Activated naive CD8-positive, alpha-beta T cell treated with anti-CD3 and anti-CD28 coated beads, Interleukin-2, amount 50 U/mL, for 24 hours (primary cell): Measurements from ENCODE around the gene DYNLL2.
"Not testable (repeated sequence)": the region's sequence is repeated elsewhere in the genome, so short reads cannot be mapped to it uniquely, and the experiment has no call there.

ENCODE experiments used
- ATAC-seq: fragments of 150-1000 bp; cut with Tn5 transposase; one replicate; pipeline ENCODE4 v1.10.0; 2021
- DNase-seq: peaks from one replicate; pipeline ENCODE4 v3.0.0; 2021
- H3K27ac Mint-ChIP-seq: one replicate; pipeline ENCODE4 v1.8.0; 2021; ENCODE audit warnings: mild to moderate bottlenecking, mixed read lengths
- H3K27me3 Mint-ChIP-seq: one replicate; pipeline ENCODE4 v1.8.0; 2021; ENCODE audit warnings: mixed read lengths
- H3K36me3 Mint-ChIP-seq: one replicate; pipeline ENCODE4 v1.8.0; 2021; ENCODE audit warnings: low read depth, mixed read lengths
- H3K4me1 Mint-ChIP-seq: one replicate; pipeline ENCODE4 v1.8.0; 2021; ENCODE audit warnings: mixed read lengths
- H3K4me3 Mint-ChIP-seq: one replicate; pipeline ENCODE4 v1.8.0; 2021; ENCODE audit warnings: mild to moderate bottlenecking, moderate library complexity, mixed read lengths
- H3K9me3 Mint-ChIP-seq: one replicate; pipeline ENCODE4 v1.8.0; 2021; ENCODE audit warnings: mixed read lengths

Gene DYNLL2

DNA sequence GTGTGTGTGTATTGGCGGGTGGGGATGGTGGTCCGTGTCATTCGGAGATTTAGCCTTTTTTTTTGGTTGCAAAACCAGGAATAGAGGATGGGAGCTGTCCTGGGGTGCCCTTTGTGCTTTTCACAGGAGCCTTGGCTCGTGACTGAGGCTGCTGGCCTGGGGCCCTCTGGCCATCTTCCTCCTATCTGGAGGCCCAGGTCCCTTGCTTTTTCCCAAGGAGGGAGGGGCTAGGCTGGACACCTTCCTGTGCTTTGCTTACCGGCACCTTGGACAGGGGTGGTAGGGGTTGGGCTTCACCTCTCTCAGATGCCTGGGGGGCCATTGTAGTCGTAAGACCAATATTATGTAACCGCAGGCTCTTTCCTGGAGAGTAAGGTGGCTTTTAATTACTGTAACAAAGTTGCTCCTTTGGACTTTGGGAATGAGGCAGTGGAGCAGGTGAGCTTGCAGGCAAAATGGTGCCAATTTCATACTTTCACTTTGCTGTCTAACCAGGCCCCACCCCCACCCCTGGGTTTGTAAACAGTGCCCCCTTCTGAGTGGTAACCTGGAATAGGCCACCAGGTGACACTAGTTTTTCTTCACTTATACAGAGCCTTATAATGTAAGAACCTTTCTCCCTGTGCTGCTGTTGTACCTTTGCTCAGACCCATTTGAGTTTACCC lies 1.2 kb downstream of the DYNLL2 start:
- ATAC-seq (peak; percentile 16), DNase-seq (peak; percentile 41)
- H3K4me1 Mint-ChIP-seq: peaks cover 48% of the 10 kb centered on the region
- peak overlapping the region; percentile 72 for H3K27ac Mint-ChIP-seq
- peak overlapping the region; percentile 86 for H3K4me3 Mint-ChIP-seq
- H3K27me3 Mint-ChIP-seq: peaks cover 5% of the 10 kb centered on the region
- no peaks in the 10 kb centered on the region for H3K9me3 Mint-ChIP-seq
- H3K36me3 Mint-ChIP-seq: peaks cover 41% of the 10 kb centered on the region

DNA sequence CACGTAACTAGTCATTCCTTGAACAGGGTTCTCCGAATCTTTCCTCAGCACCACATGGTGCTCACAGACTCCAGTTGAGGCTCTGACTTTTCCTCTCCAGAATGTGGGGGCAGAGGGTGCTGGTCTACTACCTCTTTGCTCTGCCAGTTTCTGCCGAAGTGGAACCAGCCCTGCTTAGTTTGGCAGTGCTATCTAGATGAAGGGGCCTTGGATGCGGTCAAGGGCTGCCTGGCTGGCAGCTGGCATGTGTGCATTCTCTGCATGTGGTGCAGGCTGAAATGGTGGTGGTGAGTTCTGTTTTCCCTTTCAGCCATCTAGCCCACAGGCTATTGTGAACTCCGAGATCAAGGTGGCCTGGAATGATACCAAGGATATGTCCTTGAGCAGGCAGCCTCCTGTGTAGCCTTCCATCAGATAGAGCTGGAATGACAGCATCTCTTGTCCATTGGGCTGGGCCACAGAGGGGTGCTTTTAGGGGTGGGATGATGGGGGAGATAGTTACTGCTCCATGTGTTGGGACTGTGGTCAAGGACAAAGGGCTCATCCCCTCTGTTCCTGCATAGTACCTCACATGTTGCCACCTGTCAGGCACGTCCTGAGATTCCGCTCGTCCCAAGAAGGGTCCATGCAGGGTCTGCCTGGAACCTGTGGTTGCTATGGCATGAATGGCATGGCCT lies 2.0 kb downstream of the DYNLL2 start:
- no peak for DNase-seq
- H3K4me3 Mint-ChIP-seq: peak overlapping the region; percentile 86
- H3K27ac Mint-ChIP-seq: peak overlapping the region; percentile 72
- H3K27me3 Mint-ChIP-seq: no peaks in the 10 kb centered on the region
- no peak for ATAC-seq
- H3K36me3 Mint-ChIP-seq: peaks cover 47% of the 10 kb centered on the region
- H3K4me1 Mint-ChIP-seq: peaks cover 54% of the 10 kb centered on the region
- H3K9me3 Mint-ChIP-seq: no peaks in the 10 kb centered on the region

DNA sequence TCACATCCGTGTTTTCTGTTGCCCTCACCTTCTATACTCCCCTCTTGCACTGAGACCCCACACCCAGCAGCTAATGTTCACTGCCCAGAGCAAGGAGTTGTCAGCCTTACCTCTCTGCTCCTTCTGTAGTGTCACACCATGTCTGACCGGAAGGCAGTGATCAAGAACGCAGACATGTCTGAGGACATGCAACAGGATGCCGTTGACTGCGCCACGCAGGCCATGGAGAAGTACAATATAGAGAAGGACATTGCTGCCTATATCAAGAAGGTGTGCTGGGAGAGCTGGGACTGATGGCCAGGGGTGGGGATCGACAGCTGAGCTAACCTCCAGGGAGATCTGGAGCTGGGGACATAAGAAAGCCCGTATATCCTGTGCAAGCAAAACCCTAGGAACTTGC lies 3.7 kb downstream of the DYNLL2 start:
- DNase-seq (no peak), ATAC-seq (no peak)
- Mint-ChIP-seq H3K4me3 (peak overlapping the region; percentile 9), H3K27ac (peak overlapping the region; percentile 25), H3K27me3 (no peaks in the 10 kb centered on the region), H3K9me3 (no peaks in the 10 kb centered on the region), H3K36me3 (peaks cover 56% of the 10 kb centered on the region), H3K4me1 (peaks cover 52% of the 10 kb centered on the region)

DNA sequence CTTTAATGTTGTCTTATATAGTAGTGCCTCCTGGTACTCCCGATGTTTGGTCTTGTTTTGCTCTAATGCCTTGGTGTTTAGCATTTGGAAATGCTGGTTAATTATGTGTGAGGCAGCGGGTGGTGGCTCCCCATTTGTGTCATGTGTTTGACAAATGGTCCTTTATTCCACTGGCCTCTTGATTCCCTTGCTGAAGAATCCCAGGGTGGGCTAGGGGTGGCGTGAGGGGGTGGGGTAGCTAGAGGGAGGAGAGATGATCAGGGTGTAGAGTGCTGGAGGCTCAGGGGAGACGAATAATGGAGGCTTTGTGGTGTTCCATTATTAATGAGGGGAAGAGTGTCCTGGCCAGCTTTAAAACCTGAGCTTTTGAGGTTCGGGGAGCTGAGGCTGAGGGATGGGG lies 5.4 kb downstream of the DYNLL2 start:
- Mint-ChIP-seq H3K4me1 (peaks cover 45% of the 10 kb centered on the region), H3K9me3 (no peaks in the 10 kb centered on the region), H3K36me3 (peaks cover 66% of the 10 kb centered on the region), H3K4me3 (no peak overlapping the region), H3K27me3 (no peaks in the 10 kb centered on the region), H3K27ac (peak overlapping the region; percentile 15)
- no peak for DNase-seq
- ATAC-seq: no peak

DNA sequence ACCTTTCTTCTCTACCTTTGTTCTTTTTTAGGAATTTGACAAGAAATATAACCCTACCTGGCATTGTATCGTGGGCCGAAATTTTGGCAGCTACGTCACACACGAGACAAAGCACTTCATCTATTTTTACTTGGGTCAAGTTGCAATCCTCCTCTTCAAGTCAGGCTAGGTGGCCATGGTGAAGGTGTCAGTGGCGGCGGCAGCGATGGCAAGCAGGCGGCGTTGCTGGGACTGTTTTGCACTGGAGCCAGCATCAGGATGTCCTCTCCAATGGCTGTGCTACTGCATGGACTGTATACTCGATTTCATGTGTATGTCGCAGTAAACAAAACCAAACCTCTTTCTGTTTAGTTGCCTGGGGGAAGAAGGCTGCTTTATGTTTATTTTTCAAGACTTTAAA lies 5.9 kb downstream of the DYNLL2 start:
- Mint-ChIP-seq H3K27ac (no peak overlapping the region), H3K36me3 (peaks cover 71% of the 10 kb centered on the region)

DNA sequence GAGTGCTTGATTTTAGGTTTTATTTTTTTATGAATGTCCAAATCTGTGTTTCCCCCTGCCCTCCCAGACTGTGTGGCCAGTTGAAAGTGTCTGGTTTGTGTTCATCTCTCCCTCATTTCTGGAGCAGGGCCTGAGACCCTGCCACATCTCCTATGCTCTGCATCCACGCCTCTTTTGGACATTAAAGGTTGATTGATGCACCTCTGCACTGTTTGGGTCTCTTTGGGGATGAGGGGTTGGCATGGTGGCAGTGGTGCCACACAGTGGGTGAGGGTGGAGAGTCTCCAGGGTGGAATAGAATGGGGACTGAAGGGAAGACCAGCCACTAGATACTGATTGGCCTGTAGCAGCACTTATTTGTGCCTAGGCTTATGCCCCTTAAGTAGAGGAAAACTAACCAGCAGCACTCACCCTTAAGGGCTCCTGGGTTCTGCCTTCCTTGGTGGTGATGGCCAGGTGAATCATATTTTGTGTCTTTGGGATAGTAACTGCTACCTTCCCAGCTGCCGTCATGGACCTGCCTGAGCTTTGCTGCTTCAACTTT lies 7.9 kb downstream of the DYNLL2 start:
- no peak for ATAC-seq
- no peak for DNase-seq
- H3K4me1 Mint-ChIP-seq: peaks cover 30% of the 10 kb centered on the region
- H3K27me3 Mint-ChIP-seq: no peaks in the 10 kb centered on the region
- H3K36me3 Mint-ChIP-seq: peaks cover 63% of the 10 kb centered on the region
- H3K9me3 Mint-ChIP-seq: no peaks in the 10 kb centered on the region
- H3K4me3 Mint-ChIP-seq: no peak overlapping the region
- peak overlapping the region; percentile 39 for H3K27ac Mint-ChIP-seq

More for the DNA sequence above, 5.9 kb downstream of the DYNLL2 start:
- no peak overlapping the region for H3K4me3 Mint-ChIP-seq
- H3K4me1 Mint-ChIP-seq: peaks cover 45% of the 10 kb centered on the region
- H3K27me3 Mint-ChIP-seq: no peaks in the 10 kb centered on the region
- H3K9me3 Mint-ChIP-seq: no peaks in the 10 kb centered on the region
- ATAC-seq (no peak), DNase-seq (no peak)

DNA sequence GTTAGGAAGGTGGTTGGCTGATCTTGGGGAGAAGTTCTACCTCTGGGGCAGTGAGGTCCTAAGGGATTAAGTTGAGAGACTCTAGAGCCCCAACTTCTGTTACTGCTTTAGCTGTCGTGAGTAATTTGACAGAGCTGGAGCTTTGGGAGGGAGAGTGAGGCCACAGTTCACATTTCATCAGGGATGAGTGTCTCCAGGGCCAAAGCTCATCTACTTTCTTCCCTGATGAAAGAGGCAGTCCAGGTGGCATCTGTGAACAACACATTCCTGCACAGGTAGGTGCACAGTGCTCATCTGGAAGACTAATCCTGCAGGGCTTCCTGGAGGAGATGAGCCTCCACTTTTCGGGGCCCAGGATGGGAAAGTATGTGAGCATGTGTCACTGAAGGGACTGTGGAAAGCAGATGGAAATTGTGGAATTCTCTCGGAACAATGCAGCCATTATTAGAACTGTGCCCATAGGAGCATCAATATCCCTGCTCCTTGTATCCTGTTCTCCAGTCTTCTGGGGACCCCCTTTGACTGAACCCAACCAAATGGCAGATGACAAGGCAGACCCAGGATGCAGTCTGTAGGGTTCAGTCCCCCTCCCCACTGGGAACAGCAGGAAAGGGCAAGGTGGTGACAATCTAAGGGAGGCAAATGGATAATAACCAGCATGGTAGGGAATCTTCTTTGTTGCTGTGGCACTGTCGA lies 9.0 kb downstream of the DYNLL2 start:
- H3K36me3 Mint-ChIP-seq: peaks cover 55% of the 10 kb centered on the region
- peak overlapping the region; percentile 12 for H3K27ac Mint-ChIP-seq
- no peaks in the 10 kb centered on the region for H3K9me3 Mint-ChIP-seq
- DNase-seq (no peak), ATAC-seq (no peak)
- H3K4me3 Mint-ChIP-seq: no peak overlapping the region
- H3K27me3 Mint-ChIP-seq: no peaks in the 10 kb centered on the region
- peaks cover 19% of the 10 kb centered on the region for H3K4me1 Mint-ChIP-seq

DNA sequence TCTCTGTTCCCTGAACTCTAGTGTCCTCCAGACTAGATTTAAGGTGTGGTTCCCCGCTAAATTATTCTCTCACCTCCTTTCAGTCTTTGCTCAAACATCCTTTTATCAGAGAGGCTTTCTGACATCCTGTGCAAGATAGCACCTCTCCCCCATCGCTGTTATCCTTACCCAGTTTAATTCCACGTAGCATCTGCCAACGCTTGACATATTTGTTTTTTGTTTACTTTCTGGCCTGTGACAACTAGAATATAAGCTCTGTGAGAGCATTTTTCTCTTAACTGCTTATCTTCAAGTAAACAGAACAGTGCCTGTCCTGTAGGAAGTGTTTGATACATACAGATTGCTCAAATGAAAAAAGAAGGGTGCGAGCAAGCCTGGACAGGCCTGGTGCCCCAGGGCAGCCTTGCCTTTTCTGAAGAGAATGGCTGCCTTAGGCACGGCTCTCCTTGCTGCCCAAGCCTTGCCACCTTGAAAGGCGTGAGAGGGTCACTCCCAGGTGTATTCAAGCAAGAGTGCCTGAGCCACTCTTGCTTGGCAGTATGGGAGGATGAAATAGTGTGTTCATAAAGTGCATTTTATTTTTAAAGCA lies 9.7 kb downstream of the DYNLL2 start:
- DNase-seq: no peak
- H3K36me3 Mint-ChIP-seq: peaks cover 50% of the 10 kb centered on the region
- no peak overlapping the region for H3K27ac Mint-ChIP-seq
- H3K4me3 Mint-ChIP-seq: no peak overlapping the region
- no peak for ATAC-seq
- no peaks in the 10 kb centered on the region for H3K27me3 Mint-ChIP-seq
- H3K9me3 Mint-ChIP-seq: no peaks in the 10 kb centered on the region
- peaks cover 13% of the 10 kb centered on the region for H3K4me1 Mint-ChIP-seq

DNA sequence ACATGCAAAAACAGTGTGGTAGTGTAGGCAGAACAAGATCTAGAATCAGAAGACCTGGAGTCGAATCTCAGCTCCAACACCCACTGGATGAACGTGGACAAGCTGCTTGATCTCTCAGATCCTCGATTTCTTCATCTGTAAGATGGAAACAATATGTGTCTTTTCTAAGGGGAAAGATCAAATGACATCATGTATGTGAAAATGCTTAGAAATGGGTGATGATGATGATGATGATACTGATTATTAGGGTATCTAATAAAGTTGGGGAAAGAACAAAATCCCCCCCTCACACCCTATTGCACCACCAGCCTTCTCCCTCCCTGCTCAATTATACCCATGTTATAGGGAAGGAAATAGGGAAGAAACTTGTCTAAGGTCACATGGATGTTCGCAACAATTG lies 10.9 kb downstream of the DYNLL2 start:
- H3K9me3 Mint-ChIP-seq: no peaks in the 10 kb centered on the region
- DNase-seq (no peak), ATAC-seq (no peak)
- H3K36me3 Mint-ChIP-seq: peaks cover 38% of the 10 kb centered on the region
- no peaks in the 10 kb centered on the region for H3K27me3 Mint-ChIP-seq
- no peak overlapping the region for H3K4me3 Mint-ChIP-seq
- peaks cover 9% of the 10 kb centered on the region for H3K4me1 Mint-ChIP-seq
- peak overlapping the region; percentile 34 for H3K27ac Mint-ChIP-seq

DNA sequence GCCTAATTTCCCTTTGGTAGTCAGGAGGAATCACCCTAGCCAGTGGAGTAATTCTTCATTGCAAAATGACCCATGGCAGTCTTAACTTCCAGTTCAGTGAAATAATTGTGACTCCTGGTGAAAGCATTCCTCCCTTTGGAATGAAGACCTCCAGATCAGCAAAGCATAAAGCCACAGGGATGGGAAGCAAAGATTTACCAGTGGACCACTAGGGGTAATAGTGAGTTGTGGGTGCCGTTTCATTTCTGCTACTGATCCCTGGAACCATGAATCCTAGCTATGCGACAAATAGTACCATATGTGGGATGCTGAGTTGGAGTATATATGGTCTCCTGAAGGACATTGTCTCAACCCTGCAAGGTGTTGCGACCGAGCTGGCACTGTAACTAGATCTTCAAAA lies 13.7 kb downstream of the DYNLL2 start:
- Mint-ChIP-seq H3K36me3 (peaks cover 21% of the 10 kb centered on the region), H3K9me3 (no peaks in the 10 kb centered on the region), H3K4me1 (peaks cover 3% of the 10 kb centered on the region), H3K27me3 (no peaks in the 10 kb centered on the region), H3K4me3 (no peak overlapping the region), H3K27ac (no peak overlapping the region)
- no peak for DNase-seq
- no peak for ATAC-seq

DNA sequence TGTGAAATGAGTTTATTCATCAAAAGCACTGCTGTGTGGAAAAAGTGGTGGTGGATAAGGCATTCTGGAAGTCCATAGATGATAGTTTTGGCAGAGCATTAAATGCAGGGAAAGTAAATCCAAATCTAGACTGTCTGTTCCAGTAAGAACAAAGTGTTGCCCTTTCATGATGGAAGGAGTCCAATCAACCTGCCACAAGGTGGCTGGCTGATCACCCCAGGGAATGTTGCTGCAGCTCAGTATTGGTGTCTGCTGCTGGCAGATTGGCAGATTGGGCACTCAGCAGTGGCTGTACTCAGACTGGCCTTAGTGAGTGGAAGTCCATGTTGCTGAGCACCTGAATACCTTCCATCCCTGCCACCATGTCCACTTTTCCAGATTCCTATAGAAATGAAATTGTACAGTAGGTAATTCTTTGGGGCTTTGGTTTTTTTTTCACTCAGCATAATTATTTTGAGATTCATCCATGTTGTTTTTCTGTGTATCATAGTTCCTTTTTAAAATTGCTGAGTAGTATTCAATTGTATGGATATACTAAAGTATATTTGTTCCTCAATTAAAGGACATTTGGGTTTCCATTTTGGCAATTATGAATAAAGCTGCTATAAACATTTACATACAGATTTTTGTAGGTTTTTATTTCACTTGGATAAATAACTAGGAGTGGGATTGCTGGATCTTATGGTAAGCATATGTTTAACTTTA lies 14.3 kb downstream of the DYNLL2 start:
- Mint-ChIP-seq H3K9me3 (no peaks in the 10 kb centered on the region), H3K27me3 (no peaks in the 10 kb centered on the region), H3K4me3 (no peak overlapping the region), H3K27ac (no peak overlapping the region), H3K36me3 (peaks cover 19% of the 10 kb centered on the region), H3K4me1 (peaks cover 3% of the 10 kb centered on the region)
- ATAC-seq (no peak), DNase-seq (no peak)

DNA sequence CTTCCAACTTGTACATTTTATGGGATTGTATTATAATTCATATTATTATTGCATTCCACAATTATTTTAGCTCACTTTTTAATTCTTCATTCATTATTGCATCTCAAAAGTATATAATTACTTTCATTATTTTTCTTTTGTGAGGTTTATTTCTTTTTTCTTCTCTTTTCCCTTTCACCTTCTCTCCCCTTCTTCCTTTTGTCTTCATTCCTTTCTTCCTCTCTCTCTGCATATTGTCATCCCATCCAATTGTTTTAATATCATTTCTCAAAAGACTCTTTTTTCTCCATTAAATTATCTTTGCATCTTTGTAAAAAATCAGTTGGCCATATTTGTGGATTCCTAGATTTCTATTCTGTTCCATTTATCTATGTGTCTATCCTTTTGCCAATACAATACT lies 17.3 kb downstream of the DYNLL2 start:
- no peak overlapping the region for H3K27ac Mint-ChIP-seq
- ATAC-seq (no peak), DNase-seq (no peak)
- H3K4me1 Mint-ChIP-seq: peaks cover 3% of the 10 kb centered on the region
- no peaks in the 10 kb centered on the region for H3K27me3 Mint-ChIP-seq
- no peaks in the 10 kb centered on the region for H3K36me3 Mint-ChIP-seq
- H3K9me3 Mint-ChIP-seq: no peaks in the 10 kb centered on the region
- no peak overlapping the region for H3K4me3 Mint-ChIP-seq

DNA sequence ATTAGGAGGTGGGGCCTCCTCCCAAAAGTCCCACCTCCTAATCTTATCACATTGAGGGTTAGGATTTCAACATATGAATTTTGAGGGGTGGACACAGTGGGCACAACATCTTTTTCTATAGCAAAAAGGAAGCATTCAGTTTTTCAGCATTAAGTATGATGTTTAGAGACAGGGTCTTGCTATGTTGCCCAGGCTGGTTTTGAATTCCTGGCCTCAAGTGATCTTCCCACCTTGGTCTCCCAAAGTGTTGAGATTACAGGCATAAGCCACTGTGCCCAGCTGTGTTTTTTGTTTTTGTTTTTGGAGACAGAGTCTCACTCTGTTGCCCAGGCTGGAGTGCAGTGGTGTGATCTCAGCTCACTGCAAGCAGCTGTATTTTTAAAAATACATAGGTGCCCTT lies 18.7 kb downstream of the DYNLL2 start:
- not testable (repeated sequence) for H3K36me3 Mint-ChIP-seq, DNase-seq, H3K4me3 Mint-ChIP-seq, H3K27ac Mint-ChIP-seq, H3K27me3 Mint-ChIP-seq, ATAC-seq, H3K4me1 Mint-ChIP-seq, H3K9me3 Mint-ChIP-seq

DNA sequence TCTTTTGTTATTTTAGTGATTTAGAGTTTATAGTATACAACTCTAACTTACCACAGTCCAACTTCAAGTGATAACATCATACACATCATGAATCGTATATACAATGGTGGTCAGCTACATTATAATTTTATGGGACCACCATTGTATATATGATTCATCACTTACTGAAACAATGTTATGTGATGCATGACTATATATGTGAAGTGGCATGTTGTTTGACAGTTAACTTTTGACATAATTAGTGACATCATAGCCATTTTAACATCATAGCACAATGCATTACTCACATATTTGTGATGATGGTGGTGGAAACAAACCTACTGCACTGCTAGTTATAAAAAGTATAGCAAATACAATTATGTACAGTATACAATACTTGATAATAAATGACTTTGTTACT lies 21.9 kb downstream of the DYNLL2 start:
- H3K4me1 Mint-ChIP-seq: no peaks in the 10 kb centered on the region

More for the DNA sequence above, 21.9 kb downstream of the DYNLL2 start:
- no peaks in the 10 kb centered on the region for H3K36me3 Mint-ChIP-seq
- no peaks in the 10 kb centered on the region for H3K27me3 Mint-ChIP-seq
- no peak overlapping the region for H3K27ac Mint-ChIP-seq
- no peaks in the 10 kb centered on the region for H3K9me3 Mint-ChIP-seq
- ATAC-seq (no peak), DNase-seq (no peak)
- no peak overlapping the region for H3K4me3 Mint-ChIP-seq
